Activated T-cell treated with anti-CD3 and anti-CD28 coated beads for 4 hours (primary cell): ENCODE data around the gene SKAP1.
A peak's percentile ranks its signal among the peaks of the same experiment; 100 is the strongest.
"Not testable (repeated sequence)": the region's sequence is repeated elsewhere in the genome, so short reads cannot be mapped to it uniquely, and the experiment has no call there.

Experiments used
- DNase-seq: peaks from one replicate; pipeline ENCODE4 v3.0.0-alpha.2; 2020

The SKAP1 gene

DNA sequence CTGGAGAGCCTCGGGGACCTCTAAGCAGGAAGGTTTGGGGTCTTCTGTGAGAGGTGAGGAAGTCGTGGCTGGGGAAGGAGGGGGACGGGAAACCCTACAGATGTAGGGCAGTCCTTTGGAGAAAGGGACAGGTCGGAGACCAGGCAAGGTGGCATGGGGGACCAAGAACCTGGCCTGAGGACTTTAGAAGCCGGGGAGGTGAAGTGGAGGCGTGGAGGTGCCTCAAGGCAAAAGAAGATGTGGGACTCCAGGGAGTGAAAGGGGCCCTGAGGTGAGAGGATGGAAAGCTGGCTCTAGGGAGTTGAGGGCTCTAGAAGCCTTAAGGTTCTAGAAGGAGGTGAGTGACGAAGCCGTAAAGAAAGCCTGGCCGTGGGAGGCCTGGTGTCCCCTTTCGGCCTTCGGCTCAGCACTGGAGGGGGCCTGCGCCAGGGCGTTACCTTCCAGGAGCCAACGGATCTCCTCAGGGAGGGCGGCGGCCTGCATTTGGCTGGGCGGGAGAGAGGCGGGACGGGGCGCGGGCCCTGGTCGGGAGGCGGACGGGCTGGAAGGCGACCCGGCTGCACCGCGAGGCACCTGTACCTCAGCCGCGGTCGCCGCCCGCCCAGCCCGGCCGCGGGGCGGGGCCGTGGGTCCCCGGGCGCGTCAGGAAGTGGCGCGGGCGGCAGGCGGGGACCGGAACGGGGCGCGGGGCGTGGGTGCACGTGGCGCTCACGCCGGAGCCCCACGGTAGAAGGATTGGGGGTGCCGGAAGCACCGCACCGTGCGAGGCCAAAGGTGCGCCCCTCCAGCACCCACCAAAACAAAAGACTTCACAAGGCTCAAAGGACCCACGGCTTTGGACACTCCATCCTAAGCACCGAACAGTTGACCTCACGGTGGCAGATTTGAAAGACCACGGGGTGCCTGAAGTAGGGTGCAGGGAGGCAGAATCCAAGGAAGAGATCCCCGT lies at the start of gene SKAP1:
SKAP1 (minus strand) TSS at position 577 of the 949 bp plus-strand sequence.
- peak; percentile 63 for DNase-seq

DNA sequence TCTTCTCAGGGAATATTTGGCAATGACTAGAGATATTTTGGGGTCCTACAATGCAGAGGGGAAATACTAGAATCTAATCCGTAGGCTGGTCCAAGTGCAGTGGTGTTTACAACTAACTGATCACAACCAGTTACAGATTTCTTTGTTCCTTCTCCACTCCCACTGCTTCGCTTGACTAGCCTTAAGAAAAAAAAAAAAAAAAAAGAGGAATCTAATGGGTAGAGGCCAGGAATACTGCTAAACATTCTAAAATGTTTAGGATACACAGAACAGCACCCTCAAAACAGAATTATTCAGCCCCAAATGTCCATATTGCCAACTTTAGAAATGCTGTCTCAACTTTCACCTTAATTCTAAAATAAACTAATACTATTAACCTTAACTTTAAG lies 49.0 kb upstream of the SKAP1 start:
- no peak for DNase-seq

DNA sequence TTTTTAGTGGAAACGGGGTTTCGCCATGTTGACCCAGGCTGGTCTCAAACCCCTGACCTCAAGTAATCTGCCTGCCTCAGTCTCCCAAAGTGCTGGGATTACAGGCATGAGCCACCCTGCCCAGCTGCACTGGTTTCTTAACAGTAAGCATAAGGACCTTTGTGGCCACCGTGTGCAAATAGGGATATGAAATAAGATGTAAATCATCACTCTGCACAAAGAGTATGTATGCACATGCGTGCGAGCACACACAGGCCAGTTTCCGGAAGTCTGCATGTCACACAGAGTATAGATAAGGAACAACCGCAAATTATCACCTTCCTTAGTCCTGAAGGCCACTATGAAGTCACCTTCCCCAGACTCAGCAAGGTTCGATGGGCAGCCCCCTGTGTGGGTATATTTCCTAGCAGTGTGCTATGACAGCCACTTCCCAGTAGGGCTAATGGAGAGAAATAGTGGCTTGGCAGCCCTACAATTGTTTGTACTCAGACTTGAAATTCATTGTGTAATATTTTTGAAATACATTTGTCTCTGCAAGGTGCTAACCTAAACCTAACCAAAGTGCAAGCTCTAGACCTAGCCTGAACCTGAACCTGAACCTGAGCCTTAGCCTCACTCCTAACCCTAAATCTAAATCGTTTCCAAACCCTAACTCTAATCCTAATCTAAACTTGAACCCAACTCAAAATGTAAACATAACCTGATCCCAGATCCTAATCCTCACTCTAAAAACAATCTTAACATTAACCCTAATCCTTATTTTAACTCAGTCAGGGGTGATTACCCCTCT lies 48.4 kb upstream of the SKAP1 start:
- DNase-seq = no peak

DNA sequence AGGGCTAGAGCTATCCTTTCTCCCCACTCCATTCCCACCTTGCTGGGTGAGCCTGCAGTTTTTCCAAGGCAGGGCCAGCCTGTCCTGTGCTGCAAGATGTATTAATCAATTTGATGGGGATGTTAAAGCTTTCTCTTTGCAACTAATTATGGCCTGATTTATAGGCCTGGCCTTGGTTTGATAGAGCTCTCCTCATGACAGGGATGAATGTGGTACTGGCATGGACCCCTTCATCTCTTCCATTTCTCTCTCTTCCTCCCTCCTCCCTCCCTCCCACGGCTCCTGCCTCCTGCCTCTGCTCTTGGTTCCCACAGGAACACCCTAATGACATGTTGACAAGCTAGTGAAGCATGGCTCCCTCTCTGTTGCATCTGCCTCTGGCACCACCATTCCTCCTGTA lies 47.2 kb upstream of the SKAP1 start:
- no peak for DNase-seq

DNA sequence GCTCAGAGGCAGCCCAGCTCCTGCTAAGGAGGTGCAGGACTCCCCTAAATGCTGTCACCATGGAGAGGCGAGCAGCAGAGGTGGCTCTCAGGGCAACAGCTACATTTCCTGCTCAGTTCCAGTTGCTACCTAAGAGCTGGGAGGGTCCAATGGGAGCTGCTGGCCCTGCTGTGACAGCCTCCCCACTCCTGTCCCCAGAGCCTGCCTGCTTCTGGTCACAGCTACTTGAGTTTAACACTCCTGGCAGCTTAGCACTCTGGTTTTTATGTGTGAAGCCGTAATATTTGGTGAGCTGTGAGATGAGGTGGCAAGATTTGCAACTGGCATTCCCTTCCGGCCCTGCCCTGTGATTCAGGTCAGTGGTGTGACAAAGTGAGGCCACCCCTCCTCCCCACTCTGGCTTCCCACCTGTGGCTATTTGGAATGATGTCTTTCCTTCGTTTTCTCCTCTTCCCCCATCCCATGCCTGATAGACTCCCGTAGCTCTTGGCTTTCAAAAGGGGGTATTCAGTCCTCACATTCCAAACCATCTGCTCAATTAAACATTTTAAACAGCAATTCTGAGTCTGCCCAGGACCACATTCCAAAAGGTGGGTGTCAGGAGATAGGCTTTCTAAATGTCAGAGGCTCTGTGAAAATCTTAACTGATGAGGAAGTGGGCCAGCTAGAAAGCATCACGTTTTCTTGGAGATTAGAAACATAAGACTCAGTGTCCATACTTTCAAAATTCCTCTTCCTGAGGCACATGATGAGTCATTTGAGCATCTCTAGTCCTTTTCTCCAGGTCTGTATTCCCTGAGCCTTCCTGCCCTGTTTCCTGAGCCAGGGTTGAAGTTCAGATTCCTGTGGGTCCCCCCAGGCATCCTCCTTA lies 42.6 kb upstream of the SKAP1 start:
- no peak for DNase-seq

DNA sequence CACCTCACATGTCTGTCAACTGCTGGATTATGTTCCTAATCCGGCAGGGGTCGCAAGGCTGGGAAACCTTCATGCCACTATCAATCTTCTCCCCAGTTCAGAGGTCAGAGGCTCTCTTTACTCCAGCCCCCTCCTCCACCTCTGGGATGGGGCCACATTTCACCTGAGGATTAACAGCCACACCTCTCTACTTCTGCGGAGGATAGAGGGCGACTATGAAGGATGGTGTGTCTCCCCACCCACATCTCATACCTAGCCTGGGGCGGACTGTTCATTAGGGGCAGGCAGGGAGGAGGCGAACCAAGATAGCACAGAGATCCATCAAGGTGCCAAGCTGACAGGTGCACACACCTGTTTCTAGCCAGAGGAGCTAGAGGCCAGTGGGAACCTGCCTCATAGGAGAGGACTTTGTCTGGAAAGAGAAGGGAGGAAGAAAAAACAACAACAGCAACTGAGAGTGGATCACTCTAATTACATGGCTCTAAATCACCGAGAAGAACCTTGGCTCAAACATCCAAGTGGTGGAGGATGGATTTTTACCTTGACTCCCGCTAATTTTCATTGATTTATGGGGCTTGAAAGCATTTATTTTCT lies 41.9 kb upstream of the SKAP1 start:
- no peak for DNase-seq

DNA sequence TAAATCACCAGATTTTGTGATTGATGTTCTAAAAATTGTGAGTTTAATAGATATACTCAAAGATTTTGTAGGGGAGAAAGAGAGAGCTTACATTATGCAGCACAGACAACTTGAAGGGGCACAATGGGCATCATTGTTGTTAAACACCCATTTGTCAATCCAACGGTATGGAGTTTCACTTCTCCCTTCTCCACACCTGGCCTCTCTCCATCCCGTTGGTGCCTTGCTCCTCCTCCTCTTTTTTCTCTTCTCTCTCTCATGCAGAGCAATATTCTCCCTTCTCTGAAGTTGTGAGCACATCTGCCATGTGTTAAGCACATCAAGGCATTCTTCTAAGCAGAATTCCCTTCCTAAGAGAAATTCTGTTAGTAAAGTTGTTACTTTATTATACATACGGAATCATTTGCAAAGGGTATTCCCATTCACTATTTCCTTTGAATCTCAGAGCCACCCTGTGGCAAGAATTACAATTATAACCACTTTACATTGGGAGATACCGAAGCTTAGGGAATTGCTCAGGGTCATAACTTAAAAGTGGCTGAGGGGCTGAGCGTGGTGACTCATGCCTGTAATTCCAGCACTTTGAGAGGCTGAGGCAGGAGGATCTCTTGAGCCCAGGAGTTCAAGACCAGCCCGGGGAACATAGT lies 40.5 kb upstream of the SKAP1 start:
- DNase-seq = no peak

DNA sequence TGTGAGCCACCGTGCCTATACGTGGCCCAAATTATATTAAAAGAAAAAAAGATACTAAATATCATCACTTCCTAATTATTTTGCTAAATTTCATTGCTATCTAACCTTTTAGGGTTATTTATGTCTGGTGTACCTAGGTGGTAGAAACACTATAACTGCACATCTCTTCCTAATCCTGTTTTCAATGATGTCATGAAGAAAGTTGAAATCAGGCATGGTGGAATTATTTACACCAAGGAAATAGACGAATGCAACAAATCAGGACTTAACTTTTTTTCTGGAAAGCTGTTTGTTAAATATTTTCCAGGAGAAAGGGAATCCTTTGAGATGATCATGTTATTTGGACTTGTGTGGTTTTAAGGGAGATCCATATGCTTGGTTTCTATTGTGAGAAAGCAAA lies 39.2 kb upstream of the SKAP1 start:
- DNase-seq = no peak

DNA sequence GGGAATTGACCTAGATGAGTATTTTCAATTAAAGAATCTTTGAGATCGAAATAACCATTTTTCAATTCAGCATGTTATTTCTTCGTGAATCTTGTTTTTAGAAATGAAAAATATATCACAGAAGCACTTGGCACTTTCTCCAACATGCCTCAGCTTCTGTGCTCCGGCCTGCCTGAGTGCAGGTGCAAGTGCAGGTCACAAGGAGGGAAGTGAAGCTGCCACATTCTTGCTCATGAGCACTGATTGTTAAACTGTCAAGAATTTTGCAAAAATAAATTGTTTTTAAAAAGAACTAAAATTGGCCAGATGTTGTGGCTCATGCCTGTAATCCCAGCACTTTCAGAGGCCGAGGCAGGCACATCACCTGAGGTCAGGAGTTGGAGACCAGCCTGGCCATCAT lies 38.3 kb upstream of the SKAP1 start:
- DNase-seq = no peak

DNA sequence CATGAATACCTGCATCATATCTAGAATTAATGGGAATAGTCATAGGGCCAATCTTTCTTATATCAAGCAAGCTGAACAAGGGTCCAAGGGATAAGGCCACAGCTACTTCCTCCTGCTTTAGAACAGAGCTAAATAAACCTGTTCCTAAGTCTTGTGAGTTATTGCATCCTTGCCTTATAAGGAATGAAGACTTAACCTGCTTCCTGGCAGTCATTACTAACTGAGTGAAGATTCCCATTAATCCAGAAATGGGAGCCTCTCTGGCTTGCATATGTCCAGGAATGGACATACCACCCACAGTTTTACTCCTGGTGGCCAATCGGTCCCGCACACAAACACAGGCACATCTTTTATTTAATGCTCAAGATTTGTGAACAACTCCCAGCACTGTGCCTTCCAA lies 35.9 kb upstream of the SKAP1 start:
- DNase-seq = no peak

DNA sequence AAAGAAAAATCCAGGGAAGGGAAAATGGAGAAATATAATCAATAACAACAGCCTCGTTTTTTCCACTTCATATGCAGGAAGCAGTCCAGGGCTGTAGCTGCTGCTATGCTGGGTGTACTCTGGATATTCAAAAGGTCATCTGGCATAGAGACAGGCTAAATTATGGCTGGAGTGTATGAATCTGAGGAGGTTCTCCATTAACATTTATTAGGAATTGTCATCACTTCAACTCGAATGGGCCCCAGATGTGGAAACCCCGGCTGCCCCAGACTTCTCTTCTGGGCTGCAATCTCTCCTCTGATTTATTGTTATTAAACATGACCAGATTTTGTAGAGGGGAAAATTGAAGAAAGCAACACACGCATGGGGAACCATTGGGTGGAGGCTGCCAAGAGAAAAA lies 33.5 kb upstream of the SKAP1 start:
- DNase-seq = no peak

DNA sequence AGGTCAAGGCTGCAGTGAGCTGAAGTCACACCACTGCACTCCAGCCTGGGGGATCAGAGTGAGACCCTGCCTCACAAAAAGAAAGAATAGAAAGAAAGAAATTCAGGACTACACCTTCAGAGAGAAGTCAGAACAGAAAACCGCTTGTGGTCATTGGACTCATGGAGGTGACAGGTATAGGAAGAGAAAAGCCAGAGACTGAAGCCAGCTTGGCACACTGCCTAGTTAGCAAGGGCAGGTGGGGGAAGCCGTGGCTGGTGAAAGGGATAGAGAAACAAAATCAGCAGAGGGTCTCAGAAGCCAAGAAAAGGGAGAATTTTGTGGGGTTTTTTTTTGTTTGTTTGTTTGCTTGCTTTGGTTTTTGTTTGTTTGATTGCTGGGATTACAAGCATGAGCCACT lies 32.9 kb upstream of the SKAP1 start:
- DNase-seq = no peak

DNA sequence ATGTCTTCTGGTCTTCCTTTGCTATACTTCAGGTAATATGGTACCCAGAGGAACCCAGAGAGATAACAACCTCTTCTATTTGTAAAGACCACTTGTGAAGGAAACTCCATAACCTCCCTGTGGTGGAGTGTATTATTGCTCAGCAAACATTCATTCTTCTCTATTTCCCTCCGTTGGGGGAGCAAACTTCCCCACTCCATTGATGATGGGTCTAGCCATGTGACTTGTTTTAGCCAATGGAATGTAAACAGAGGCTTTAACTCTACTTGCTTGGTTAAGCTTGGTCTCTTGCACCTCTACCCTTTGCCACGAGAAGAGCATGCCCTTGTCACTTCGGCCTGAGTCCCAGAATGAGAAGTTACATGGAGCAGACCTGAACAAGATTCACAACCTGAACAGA lies 30.0 kb upstream of the SKAP1 start:
- no peak for DNase-seq

DNA sequence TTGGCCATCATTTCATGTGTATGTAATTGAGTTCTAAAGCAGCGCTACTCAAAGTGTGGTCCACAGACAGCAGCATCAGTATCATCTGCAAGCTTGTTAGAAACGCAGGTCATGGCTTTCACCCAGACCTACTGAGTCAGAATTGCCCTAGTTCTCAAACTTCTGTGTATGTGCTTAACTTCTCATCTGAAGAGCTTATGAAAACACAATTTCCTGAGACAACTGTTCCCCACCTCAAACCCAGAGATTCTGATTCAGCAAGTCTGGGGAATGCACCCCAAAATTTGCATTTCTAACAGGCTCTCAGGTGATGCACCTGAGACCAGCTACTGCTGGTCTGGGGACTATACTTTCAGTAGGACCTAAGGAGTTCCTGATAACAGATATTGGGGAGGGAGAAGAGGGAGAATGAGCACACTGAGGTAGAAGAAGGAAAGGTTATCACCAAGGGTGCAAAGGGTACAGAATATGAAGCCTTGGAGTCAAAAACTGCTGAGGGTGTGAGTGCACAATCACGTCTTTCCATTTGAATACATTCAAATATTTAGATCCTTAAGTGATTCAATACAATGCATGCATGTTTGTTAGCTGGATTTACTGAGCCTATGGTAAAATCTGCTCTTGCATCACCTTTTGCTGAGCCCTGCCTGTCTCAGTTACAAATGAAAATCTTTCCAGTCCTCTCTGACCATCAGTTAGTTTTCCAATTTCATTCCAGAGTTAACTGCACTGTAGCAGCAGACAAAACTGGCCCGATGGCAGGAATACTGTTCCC lies 29.2 kb upstream of the SKAP1 start:
- no peak for DNase-seq

DNA sequence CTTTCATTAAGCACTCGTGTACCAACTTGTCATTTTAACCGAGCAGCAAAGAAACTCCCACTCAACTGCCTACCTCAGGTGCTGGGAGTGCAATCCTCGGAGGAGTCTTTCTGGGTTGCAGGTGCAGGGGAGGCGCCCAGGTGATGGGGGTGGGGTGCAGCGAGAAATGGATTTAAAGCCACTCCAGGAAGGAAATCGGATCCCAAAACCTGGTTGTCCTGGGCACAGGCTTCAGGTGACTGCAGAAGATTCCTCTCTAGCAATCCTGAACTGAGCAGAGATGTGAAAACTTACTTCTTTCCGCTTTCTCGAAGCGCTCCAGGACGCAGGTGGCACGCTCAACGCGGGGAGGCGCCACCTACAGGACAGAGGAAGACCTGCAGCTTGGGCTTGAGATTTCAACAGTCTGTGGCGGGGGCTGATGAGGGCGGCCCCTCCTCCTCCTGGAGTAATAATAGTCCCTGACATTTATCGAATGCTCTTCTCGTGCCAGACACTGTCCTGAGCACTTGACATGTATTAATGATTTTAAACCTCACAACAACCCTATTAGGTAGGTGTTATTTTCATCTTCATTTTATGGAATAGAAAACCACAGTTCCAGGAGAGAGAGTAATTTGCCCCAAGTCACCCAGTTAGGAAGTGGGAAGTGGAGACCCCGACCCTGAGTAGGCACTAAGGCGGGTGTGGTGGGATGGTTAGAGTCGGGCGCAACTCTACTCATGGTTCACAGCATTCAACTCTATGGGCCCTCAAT lies 27.2 kb upstream of the SKAP1 start:
- peak; percentile 72 for DNase-seq

DNA sequence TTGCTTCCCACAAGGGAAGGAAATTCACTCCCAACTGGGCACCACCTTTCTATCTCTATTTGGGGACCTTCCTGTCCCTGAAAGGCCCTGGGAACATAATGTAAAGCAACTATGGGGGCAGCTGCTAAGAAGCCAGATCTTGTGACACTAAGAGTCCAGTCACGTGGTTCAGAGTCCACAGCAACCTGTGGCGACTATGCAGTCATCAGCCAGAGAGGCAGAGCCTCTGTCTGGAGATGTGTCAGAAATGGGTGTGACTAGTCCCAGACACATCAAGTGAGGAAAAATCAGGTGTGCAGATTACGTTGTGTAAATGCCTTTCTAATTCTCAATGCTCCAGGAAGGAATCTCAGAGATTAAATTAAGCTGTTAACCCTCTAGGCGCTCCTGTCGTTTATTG lies 26.6 kb upstream of the SKAP1 start:
- DNase-seq = no peak

DNA sequence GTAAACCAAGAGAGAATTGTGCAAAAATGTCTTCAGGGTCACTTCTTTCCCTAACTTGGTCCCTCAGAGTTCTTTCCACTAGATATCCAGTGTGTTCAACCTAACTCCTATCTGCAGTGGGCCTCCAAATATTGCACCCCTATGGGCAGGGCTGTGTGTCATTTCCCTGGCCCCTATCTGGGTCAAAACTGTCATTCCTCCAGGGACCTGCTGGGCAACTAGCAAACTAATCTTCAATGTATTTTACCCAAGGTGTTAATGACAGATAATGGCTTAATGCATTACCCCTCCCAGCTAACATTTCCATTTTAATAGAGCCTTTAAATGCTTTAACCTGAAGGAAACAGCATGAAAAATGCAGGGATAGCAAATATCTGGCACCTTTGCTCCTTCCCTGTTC lies 25.8 kb upstream of the SKAP1 start:
- no peak for DNase-seq

DNA sequence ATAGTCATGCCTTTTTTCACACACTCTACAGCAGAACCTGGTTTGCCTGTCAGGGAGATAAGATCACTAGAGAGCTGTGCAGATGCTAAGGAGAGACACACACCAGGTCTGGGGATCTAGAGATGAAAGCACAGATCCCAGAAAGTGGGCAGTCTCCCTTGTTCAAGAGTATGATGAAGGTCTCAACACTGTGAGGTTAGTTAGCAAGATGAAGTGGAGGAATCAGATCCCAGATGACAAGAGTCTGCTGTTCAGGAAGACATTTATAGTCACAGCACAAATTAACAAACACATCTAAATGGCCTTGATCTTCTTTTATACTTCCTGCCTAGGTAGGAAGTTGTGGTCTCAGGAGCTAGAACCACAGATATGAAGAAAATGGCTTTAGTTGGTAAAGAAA lies 23.4 kb upstream of the SKAP1 start:
- no peak for DNase-seq

DNA sequence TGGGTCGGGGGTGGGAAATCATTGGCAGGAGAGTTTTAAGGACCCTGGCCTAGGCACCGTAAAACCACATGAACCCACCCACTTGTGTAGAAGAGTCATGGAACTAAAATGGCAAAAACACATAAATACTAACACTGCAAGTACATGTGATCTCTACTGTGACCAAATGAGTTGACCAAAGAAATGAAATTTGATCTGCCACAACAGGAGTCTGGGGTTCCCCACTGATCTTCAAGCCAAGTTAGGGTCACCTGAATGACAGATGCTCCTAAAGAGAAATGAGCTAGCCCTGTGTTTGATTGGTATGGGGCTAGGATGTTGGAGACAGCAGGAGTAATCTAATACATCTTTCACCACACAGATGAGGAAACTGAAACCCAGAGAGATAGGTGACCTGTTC lies 21.5 kb upstream of the SKAP1 start:
- DNase-seq = no peak

DNA sequence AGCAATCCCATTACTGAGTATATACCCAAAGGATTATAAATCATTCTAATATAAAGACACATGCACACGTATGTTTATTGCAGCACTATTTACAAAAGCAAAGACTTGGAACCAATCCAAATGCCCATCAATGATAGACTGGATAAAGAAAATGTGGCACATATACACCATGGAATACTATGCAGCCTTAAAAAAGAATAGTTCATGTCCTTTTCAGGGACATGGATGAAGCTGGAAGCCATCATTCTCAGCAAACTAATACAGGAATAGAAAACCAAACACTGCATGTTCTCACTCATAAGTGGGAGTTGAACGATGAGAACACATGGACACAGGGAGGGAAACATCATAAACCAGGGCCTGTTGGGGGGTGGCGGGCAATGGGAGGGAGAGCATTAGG lies 19.3 kb upstream of the SKAP1 start:
- not testable (repeated sequence) for DNase-seq

DNA sequence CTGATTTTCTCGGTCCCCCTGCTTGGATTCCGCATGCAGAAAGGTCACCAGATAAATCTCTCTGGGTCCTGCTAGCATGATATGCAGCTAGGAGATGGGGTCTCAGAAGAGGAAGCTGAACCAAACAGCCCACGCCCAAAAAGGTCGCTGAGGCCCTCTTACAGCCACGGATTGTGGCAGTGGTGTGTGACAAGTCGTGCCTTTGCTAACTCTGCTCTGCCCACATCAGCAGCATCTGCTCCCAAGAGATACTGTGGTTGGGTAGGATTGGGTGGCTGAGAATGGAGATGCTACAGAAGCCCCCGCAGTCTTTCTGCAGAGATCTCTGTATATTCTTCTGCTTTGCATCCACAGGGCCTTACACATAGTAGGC lies 15.2 kb upstream of the SKAP1 start:
- DNase-seq = no peak
